Omental fat pad (tissue), 4 donors: ENCODE data around the gene USP7. TPM values are rescaled to one million over a fixed set of nuclear protein-coding genes. Genes with fewer than 3 reads are reported as not detected.
"Not testable (repeated sequence)": the region's sequence is repeated elsewhere in the genome, so short reads cannot be mapped to it uniquely, and the experiment has no call there.

Source experiments
- ATAC-seq: fragments of 150-250 bp; one replicate; pipeline ENCODE4 v1.9.1; 2016; ENCODE audit warnings: mild to moderate bottlenecking, moderate library complexity; ENCODE audit not compliant: low FRiP score
- DNase-seq: peaks from one replicate; pipeline ENCODE4 v3.0.0-alpha.2; 2019; ENCODE audit warnings: low spot score
- CTCF ChIP-seq, 3 donors: fragments of 450-650 bp; IDR thresholded peaks; one replicate each; pipeline ENCODE4 v1.5.1; 2016 to 2017; ENCODE audit warnings: antibody characterized with exemption in 3 of 3, mild to moderate bottlenecking in 3 of 3, moderate library complexity in 2 of 3
- total RNA-seq, 4 donors: library from RNA; depleted of rRNA; stranded (reverse); fragments of >200 nt; gene quantifications; one replicate each; pipeline ENCODE4 v1.1.0, GENCODE V29; 2016

Gene USP7
- total RNA-seq, 4 donors from 2014 or later = 71.2 to 138 (median 97.0) TPM

- ATAC-seq (no peak), DNase-seq (no peak)
- TF ChIP-seq CTCF (IDR thresholded peaks at IDR 0.05) = no peak
Measured at GRCh38 chr16:8847623-8848022, 116.1 kb downstream of the USP7 start.

DNA sequence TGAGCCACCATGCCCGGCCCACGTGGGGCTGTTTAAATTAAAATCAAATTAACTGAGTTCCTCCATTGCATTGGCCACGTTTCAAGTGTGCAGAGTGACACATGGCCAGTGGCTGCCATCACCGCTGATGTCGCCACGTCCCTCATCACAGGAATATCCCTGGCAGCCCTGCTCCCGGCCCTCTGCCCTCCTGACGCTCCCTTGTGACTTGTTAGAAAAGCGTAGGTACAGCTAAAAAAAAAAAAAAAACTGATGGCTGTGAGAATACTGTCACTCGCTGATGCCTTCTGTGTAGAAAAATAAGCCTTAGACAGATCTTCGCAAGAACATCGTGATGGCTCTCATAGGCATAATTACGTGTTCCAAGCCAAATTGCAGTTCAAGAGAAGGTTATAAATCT is 116.6 kb downstream of the USP7 start:
- DNase-seq (no peak), ATAC-seq (no peak)
- no peak for TF ChIP-seq CTCF (IDR thresholded peaks at IDR 0.05)

DNA sequence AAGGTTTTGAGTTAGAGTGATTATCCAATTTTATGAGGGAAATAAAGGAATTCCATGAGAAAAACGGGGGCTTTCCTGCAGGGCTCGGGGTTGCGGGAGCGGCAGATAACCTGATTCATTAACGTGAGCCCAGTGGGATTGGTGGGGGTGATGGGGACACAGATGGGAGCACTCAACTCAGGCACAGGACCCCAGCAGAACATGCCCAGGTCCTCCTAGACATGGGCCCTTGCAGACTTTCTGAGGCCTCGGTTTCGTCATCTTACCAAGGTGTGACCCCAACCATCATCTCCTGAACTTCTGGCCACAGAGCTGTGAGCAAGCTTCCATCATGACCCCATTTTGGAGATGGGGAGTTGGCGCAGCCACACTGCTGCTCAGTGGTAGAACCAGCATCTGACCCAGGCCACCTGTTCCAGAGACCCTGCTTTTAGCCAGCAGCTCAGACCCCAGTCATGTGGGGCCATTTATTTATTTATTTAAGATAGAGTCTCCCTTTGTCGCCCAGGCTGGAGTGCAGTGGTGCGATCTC is 117.2 kb downstream of the USP7 start:
- no peak for ATAC-seq
- no peak for TF ChIP-seq CTCF (IDR thresholded peaks at IDR 0.05)
- DNase-seq = no peak

DNA sequence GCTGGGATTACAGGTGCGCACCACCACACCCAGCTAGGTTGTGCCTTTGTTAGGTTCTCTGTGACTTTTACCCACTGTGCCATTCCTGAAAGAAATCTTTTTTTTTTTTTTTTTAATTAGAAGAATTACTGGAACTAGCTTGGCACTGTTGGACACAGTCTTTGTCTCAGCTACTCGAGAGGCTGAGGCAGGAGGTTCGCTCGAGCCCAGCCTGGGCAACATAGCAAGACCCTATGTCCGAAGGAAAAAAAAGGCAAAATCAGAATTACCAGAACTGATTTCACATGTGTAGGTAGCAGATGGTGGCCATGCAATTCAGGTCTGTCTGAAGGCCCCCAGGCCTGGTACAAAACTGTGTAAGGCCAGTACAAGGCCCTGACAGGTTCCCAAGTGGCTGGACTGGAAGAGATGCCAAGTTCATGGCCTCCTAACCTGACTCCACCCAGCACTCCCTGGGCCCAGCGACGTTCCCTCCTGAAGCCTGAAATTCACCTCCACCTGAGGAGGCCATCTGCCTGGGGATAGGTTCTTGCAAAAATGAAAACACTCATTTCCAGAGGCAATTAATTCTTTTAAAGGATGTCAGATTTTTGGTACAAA is 117.9 kb downstream of the USP7 start:
- ATAC-seq (no peak), DNase-seq (no peak)
- no peak for TF ChIP-seq CTCF (IDR thresholded peaks at IDR 0.05)

DNA sequence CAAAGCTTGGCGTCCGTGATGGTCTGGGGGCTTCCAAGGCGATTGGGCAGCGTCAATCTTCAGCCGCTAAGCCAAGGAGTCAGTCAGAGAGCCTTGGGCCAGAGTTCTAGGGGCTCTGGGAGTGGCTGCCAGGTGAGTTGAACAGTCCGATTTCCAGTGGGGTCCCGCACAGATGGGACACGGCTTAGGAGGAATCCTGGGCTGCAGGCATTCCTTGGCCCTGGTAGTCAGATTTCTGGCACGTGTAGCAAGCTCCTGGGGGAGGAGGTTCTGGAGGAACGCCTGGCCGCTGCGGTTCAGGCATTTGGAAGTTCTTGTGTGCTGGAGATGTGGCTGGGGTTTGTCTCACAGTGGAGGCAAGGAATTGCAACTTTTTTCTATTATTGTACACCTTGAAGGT is 120.4 kb downstream of the USP7 start:
- not testable (repeated sequence) for DNase-seq, ATAC-seq

Other genes starting within 250 kb of the USP7 start
- gene TMEM186, start 166.3 kb downstream of the USP7 start, total RNA-seq = 1 to 10 TPM; 3.6 to 8.2 (median 5.1) TPM
- gene PMM2, start 166.1 kb downstream of the USP7 start, total RNA-seq = 10 to 100 TPM; 35.9 to 98.6 (median 48.6) TPM
- 100 to 1,000 TPM in 3 of 4 donors, 10 to 100 TPM in 1; 89.3 to 135 (median 124) TPM for gene CARHSP1, start 94.9 kb downstream of the USP7 start, total RNA-seq
- gene LITAFD, start 81.6 kb downstream of the USP7 start, total RNA-seq = not detected
- 10 to 100 TPM; 44.8 to 71.7 (median 57.6) TPM for gene HAPSTR1, start 127.7 kb upstream of the USP7 start, total RNA-seq